H1 (cell line): Measurements from ENCODE around the gene MYO5B. TPM values are rescaled to one million over a fixed set of nuclear protein-coding genes. Genes with fewer than 3 reads are reported as not detected.

ENCODE experiments used
- CHD7 ChIP-seq: fragments of 300-600 bp; sonication (generic); IDR thresholded peaks from 2 replicates; pipeline ENCODE4 v1.7.1; 2012; ENCODE audit warnings: low read length, moderate library complexity, mild to moderate bottlenecking, inconsistent platforms; ENCODE audit not compliant: insufficient replicate concordance
- polyA plus RNA-seq, 7 experiments: library from polyadenylated mRNA; depleted of rRNA in 3 of 7; stranded (reverse) in 5 of 7; unstranded in 2 of 7; fragments of >200 nt in 5 of 7; fragments of 200-250 nt in 2 of 7; gene quantifications; 1 replicate in 5 of 7; 2 replicates in 1 of 7; 4 replicates in 1 of 7; pipeline versions ENCODE4 v1.2.1 to v1.2.3, GENCODE V29; 2011 to 2013; ENCODE audit warnings: missing spikeins in 2 of 7, mixed read lengths in 2 of 7
- total RNA-seq: library from RNA; stranded (reverse); fragmentation: NEBNext Ultra II Directional; extraction: Animal tissue kit (Norgen Biotek cat#: 25700); gene quantifications from 2 replicates; pipeline ENCODE4 v1.2.1, GENCODE V29; 2021

Gene MYO5B
- total and polyA plus RNA-seq, 2 of the 8 experiments (the other 6 are each of a cell fraction or from before 2014, with no cell fraction given): 6.4 to 7.7 TPM

- no peak for TF ChIP-seq CHD7
These were observed 283.5 kb downstream of the MYO5B start (continued) for GRCh38 chr18:49911427-49911826.
